RCC 7860 (cell line): ENCODE data around the gene RAMACL.
"Not testable (repeated sequence)": the region's sequence is repeated elsewhere in the genome, so short reads cannot be mapped to it uniquely, and the experiment has no call there.

ENCODE experiments used
- DNase-seq: peaks from one replicate; pipeline ENCODE4 v3.0.0-alpha.2; 2015; ENCODE audit warnings: low spot score
- FAIRE-seq: peaks from 2 replicates; lab custom pipeline; 2012; peaks lifted over from hg19 to GRCh38; lab: Jason Lieb, UNC

The RAMACL gene

DNA sequence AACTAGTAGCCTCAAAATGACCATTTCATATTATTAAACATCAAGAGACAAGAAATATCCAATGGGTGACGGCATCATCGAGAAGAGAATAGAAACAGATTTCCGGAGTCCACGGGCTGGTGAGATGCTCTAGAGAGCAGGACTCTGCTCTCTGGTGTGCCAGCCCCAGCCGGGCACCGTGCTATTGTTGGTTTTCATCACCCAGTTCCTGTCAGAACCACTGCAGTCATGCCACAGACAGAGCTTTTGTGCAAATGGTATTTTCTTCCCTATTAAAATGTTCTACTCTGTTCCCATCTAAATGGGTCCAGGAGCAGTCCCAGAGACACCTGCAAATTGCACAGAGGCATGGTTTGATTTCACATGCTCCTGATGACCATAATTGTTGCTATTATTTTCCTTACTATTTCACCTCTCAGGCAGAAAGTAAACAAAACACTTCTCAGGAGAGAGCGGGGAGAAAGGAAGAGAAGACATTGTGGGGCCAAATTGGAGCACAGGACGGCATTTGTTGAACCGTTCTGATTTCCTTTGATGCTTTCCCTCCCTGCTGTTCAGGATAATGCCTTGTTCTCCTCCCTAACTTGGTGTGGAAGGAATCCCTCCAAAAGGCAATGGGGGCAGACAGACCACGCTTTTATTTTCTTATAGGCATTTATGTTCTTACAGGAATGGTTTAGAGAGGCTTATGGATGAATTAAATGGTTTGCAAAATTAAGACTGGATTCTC, 11.4 kb upstream of the RAMACL start:
- DNase-seq (no peak), FAIRE-seq (no peak)

DNA sequence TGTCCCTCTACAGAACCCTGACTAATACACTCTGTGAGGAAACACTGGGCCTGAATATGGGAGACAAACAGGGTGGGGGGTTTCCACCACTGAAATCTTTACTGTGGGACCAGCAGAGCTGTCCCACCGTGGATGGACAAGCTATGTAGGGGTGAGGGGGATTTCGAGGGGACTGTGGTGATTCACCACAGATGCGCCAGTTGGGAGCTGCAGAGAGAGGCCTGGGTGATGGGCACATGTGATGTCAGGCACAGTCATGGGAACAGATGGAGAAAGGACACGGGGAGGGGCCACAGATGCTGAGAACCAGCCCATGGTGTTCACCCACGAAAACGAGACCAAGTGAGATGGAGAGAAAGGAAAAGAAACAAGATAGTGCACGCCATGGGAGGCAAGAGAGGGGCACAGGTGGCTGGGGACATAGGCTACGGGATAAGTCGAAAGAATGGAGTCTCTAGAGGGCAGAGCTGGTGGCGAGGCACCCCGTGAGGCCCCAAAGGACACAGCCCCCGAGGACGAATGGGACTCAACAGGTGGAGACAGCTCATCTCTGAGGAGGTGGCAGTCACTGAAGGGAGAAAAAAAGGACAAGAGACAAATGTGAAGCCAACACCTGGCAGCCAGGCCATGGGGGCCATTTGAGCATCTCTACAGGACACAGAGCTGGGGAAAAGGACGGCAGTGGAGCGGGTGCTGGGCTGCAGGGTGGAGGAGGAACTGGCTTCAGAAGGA, 10.5 kb upstream of the RAMACL start:
- FAIRE-seq, result no peak
- no peak for DNase-seq

DNA sequence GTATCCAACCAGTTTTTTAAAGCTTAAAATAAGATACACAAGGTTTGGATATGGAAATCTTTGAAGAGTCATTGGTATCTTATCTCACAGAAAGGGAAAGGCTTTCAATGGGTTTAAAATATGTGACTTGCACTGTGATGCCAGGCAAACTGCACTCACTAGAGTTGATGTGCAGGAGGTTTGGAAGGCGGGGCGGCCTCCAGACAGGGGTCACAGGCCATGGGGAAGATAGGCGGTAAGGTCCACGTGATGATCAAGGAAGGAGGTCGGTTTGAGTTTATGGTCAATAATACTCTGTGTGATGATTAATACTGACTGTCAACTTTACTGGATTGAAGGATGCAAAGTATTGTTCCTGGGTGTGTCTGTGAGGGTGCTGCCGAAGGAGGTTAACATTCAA, 9.5 kb upstream of the RAMACL start:
- FAIRE-seq, result no peak
- DNase-seq, result no peak

DNA sequence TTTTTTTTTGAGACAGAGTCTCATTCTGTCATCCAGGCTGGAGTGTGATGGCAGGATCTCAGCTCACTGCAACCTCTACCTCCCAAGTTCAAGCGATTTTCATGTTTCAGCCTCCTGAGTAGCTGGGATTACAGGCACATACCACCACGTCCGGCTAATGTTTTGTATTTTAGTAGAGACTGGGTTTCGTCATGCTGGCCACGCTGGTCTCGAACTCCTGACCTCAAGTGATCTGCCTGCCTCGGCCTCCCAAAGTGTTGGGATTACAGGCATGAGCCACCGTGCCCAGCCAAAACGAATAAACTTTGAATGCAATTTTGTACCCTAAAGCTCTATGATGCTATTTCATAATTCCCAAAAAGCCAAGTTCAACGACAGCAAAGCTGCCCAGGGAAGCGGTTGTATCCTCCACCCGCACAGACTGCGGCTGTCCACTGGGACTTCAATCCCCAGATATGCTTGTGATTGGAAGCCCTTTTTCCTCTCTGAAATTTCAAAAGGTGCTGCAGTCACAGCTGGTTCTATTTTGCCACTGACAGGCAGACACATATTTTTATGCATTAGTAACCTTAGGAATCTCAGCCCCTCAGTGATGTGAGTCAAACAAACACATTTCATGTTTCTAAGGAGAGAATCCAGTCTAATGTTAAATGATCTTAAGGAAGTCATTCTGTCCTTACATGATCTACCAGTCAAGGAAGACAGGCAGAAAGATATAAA, 8.7 kb upstream of the RAMACL start:
- FAIRE-seq, result no peak
- peak; percentile 44 for DNase-seq

DNA sequence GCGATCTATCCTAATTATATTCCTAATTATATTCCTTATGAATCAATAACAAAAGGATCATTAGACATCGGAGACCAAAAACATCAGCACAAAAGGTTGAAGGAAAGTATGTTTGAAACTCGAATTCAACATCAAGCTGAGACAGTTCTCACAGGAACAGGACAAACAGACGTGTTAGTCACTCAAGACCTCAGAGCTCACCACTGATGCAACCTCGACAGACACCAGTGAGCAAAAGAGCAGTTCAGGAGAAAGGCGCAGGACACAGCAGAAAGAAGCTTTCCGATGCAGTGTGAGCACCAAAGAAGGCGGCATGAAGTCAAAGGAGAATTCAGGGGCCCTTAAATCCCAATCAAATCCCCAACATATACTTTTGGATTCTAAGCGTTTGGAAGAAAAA, 6.3 kb upstream of the RAMACL start:
- no peak for FAIRE-seq
- DNase-seq, result no peak

DNA sequence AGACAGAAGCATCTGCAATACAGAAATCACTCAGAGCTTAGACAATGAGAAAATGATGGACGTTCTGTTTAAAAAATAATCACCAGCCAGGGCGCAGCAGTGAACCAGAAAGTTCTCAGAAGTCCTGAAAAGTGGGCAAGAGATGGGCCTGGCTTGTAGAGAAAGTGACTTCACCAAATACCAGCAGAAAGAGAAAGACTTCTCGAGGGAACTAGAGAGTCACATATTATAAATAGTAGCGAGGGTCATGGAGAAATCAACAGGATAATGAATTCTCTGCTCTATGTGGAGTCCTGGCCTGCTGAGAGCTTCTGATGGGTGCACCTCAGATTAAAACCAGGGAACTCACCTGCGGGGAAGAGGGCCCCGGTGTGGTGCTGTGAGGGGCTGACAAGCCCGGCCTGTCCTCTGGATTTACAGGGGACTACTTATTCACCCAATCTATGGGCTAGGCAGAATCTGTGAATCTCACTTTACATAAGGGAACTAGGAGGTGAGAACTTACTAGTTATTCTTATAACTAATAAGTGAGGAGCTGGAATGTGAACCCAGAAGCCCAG, 5.6 kb upstream of the RAMACL start:
- FAIRE-seq (no peak), DNase-seq (no peak)

DNA sequence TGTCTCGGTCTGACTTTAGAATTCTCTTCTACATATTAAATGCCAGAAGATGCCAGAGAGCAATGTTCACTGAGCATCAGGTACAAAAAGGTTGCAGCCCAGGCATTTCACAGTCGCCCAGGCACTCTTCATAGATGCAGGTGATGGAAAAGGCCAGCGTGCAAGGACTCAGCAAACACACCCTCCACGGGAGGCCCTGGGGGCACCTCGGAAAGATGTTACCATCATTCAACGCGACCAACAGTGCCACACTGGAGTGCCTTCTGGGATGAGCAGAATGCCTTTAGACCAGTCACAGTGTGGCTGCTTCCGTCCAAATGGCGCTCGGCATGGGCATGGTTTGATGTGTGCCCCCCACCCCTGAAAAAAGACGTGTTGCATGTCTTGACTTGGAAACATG, 4.5 kb upstream of the RAMACL start:
- DNase-seq, result no peak
- no peak for FAIRE-seq

DNA sequence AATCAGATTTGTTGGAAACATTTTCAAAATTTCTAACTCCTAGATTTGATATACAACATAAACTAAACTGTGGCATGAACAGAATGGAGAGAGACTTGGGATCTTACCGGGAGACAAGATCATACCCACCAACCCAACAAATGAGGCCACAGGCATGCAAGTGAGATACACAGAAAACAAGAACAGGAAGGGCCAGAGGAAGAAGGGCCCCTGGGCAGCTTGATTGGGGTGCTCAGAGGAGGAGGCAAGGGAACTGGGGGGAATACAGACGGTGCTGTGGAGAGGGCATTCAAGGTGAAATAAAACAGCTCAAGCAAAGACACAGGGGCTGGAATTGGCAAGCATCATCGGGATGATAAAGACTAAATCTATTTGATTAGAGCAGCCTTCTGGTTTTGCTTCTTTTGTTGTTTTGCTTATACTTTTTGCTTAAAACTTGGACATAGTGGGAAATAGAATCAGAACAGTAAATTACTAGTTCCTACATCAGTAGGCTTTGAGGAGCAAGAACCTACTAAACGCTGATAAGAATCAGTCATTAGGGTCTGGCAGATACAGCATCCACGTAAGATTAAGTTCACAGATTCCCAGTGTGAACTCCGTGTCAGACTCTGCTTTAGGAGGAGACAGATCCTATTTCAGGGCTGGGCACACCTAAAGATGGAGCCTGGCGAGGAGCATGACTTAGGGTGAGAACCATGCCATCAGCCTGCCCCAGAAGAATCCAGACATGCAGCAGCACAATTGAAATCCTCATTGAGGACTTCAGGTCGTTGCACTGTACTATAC, 3.5 kb upstream of the RAMACL start:
- FAIRE-seq (no peak), DNase-seq (no peak)

DNA sequence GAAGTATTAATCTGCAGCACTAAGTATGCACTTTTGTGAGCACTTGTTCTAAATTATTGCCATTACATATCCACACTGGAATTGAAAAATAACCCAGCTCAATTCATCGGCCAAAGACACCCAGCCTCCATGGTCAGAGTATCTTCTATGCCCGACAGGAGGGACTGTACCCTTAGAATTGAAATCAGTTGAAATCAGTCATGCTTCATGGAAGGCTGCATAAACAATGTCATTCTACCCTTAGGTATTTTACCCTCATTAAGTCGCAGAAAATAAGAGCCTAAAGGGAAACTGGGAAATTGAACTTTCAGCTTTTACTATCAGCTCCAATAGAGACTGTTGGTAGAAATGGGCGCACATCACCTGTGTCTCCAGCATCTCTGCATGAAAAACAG, 2.9 kb upstream of the RAMACL start:
- FAIRE-seq, result no peak
- DNase-seq, result no peak

DNA sequence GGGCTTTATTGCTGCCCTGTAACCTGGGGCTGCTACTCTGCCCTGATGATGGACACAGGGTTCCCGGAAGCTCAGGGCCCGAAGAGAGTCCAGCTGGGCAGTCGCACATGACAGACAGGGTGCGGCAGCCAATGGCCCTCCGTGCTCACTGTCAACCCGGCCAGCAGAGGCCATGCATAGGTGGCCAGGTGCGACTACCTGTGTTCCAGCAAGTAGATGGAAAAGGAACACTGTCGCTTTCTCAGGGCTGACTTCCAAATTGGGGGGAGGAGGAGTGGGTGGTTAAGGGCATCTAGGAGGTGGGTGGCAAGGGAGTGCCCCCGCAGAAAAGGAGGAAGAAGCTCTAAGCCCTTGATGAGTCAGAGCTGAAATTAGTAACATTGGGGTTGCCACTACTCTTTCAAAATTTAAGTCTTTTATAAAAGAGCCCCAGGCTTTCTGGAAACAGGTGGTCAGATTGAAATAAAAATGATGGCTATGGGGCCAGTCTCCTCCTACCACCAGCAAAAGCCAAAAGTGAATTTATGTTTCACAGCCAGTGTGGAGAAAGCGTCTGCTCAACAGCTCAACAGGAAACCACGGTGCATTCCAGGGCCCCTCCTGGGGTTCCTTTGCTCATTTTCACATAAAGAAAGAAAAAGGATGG, 2.3 kb upstream of the RAMACL start:
- FAIRE-seq (no peak), DNase-seq (no peak)

DNA sequence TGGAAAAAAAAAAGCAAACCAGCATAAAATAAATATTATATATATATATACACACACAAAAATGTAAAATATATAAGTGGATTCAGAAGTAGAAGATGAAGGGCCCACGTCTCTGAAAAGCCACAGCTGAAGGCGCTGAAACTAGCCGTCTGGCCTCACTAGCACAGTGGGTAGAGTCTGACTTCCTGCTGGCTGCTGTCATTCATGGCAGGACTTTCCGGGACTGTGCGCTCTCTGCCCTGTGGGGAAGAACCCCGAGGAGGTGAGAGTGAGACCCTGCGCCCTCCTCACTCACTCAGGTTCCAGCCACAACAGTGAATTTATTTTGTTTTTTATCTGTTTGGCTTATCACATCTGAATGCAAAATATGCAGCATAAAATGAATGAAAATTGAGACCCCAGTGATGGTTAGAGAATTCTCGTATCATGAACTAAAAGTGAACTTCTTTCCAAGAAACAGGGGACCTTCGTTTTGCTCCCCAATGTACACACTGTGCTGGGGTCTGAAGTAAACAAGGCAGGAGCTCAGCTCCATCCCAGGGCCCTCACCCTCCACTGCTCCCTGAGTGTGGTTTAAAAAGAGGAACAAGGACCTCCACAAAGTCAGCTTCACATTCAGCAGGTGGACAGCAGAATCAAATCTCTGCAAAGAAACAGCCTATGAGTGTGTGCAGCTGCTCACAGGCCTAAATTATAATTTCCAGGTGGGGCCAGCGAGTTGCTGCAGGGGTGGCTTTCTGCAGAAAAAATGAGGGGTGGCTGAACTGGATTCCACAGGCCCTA, 1.3 kb upstream of the RAMACL start:
- DNase-seq (no peak), FAIRE-seq (no peak)

DNA sequence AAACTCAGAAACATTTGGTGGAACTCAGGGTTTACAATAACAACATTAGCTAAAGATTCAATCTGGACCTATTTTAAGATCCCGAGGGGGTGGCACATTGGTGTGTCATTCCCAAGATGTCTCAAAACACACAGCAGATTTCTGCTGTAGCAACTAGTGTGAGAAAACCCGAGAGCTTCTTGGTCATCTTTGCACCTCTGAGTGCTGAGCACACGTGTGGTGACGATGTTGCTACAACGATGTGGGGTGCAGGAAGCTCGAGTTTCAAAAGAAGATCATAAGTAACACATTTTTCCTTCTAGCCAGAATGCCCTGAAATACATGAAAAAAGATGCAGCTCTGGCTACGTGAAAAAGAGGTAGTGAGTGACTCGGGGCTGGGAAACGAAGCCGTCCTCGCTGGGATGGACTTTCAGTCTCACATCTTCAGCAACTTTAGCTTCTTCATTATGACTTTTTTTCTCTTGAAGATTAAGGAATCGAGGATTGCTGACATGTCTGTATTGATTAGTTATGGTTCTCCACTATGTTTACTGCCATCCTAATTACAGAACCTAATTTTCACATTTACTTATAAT, 1.5 kb downstream of the RAMACL start:
- FAIRE-seq (no peak), DNase-seq (no peak)

DNA sequence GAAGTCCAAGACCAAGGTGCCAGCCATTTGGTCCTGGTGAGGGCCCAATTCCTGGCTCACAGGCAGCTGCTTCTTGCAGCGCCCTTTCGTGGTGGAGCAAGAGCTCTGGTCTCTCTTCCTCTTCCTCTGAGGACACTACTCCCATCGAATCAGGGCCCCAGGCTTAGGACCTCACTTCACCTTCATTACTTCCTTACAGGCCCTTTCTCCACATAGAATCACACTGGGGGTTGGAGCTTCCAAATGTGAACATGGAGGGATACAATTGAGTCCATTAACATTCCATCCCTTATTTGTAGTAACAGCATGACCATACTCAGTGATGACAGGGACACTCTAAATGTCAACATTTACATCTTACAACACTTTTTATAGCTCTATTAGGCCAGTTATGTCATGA, 2.3 kb downstream of the RAMACL start:
- DNase-seq (no peak), FAIRE-seq (no peak)

DNA sequence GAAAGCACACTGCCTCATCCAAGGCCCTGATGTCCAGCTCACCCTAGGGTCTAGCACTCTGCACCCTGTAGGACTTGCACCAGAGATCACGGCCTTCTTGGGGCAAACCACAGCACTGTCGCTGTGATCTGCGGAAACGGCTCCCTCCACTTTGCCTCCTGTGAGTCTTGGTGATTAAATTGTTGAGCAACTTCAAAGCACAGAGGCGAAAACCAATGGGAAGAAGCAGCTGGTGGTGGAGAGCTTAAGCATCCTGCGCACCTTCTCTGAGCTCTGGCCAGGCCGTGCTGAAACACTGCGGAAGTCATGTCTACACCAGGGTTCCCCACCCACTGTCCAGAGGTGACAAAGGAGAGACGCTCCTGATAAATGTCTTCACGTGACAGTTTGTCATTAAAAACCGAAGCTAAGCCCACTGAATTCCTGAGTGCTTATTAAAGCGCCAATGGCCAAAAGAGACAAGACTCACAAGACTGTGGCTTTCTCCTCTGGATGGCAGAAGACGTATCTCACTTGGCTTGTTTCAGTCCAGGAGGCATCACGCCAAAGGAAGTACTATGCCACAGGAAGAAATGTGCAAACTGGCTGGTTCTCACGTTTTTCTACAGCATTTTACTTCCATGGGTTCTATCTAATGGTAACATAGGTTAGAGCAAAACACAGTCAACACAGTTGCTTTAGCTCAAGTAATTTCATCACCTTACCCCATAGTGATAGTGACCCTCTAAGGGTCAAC, 3.1 kb downstream of the RAMACL start:
- DNase-seq (no peak), FAIRE-seq (no peak)

DNA sequence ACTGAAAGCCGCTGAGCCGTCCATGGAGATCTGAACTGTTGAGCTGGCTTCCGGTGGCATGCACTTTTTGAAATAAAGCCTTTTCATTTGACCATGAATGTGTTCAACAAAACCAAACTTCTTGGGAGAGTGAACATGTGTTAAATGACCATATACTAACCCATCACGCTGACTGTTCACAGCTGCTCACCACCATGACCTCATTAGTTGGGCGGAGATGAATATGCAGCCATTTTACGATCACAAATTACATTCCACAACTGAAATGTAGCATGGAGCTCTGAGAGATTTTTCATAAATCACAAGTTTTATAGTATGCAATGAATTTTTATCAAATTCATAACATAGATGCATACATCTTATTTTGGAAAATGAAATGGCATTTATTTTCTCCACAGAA, 4.2 kb downstream of the RAMACL start:
- DNase-seq (no peak), FAIRE-seq (no peak)

DNA sequence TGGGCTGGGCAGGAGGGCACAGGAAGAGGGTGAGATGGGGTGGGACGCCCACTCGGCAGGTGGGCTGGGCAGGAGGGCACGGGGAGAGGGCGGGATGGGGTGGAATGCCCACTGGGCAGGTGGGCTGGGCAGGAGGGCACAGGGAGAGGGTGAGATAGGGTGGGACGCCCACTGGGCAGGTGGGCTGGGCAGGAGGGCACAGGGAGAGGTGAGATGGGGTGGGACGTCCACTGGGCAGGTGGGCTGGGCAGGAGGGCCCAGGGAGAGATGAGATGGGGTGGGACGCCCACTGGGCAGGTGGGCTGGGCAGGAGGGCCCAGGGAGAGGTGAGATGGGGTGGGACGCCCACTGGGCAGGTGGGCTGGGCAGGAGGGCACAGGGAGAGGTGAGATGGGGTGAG, 4.7 kb downstream of the RAMACL start:
- FAIRE-seq, DNase-seq: not testable (repeated sequence)

DNA sequence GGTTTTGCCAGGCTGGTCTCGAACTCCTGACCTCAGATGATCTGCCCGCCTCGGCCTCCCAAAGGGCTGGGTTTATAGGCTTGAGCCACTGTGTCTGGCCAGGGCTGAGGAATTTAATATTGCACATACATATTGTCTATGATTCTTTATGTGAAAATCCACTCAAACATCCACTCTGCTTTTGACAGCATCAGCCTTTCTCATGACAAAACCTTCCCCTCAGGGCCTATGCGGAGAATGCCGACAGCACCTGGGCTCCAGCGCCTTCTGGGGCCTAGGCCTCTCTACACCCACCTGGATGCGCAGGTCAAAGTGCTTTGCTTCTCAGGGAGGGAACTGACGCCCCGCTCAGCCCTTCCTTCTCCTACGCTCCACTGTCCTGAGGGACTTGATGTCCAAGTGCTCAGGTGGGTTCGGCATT, 5.4 kb downstream of the RAMACL start:
- FAIRE-seq (no peak), DNase-seq (no peak)
